ENCODE data around the gene LEO1.

The LEO1 gene

DNA sequence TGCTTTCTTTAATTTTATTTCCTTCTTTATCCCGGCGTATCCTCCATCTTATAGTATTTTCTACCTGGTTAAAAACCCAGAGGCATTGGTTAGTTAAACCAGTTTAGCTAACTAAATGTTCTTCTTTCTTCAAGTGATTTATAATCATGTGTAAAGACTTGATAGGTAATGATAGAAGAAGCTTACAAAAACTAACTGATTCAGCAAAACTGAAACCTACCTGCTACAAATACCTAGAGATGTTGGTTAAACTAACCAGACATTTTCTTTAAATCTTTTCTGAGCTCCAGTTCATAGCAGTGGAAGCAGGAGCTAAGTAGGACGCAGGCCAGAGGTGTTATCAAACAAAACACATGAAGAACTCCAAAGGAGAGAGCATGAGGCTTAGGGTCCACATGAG, 44.8 kb downstream of the LEO1 start:
- no peak for DNase-seq

GRCh38 chr15:51924156-51925068, 47.2 kb downstream of the LEO1 start:
- DNase-seq: no peak

GRCh38 chr15:51917493-51917892, 54.1 kb downstream of the LEO1 start:
- DNase-seq: no peak

DNA sequence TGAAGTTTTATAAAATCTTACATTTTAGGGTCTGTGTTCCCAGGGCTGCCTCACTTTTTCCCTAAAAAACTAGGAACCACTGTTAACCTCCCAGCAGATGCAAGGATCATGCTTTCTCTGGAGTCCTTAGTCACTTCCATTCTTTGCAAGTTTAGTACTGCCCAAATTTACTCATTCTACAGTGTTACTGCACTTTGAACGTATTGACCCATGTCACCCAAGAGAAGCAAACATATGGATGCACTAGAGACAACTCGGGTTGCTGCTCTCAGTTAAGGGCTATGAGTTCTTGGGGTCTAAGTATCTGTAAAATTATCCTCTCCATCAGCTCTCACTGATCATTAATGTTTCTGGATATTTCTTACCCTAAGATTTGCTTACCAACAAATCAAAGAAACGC, 59.0 kb downstream of the LEO1 start:
- DNase-seq: no peak

DNA sequence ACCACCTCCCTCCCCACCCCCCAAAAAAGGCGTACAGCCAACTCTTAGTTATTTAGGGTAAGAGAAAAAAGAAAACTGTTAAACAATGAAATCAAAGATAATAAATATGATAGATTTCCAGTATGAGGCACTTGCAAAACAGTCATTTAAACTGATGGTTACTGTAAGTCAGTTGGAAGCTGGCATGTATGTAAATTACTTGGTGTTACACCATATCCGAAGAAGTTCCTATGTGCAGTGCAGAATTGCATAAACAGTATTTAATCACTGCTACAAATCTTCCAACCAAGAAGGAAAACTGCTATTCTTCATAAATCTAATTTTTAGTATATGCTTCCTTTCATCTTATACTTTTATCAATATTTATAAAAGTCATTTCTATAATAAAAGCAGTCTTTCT, 62.0 kb downstream of the LEO1 start:
- no peak for DNase-seq

- no peak for DNase-seq
These were observed 63.3 kb downstream of the LEO1 start for GRCh38 chr15:51908316-51908715.

DNA sequence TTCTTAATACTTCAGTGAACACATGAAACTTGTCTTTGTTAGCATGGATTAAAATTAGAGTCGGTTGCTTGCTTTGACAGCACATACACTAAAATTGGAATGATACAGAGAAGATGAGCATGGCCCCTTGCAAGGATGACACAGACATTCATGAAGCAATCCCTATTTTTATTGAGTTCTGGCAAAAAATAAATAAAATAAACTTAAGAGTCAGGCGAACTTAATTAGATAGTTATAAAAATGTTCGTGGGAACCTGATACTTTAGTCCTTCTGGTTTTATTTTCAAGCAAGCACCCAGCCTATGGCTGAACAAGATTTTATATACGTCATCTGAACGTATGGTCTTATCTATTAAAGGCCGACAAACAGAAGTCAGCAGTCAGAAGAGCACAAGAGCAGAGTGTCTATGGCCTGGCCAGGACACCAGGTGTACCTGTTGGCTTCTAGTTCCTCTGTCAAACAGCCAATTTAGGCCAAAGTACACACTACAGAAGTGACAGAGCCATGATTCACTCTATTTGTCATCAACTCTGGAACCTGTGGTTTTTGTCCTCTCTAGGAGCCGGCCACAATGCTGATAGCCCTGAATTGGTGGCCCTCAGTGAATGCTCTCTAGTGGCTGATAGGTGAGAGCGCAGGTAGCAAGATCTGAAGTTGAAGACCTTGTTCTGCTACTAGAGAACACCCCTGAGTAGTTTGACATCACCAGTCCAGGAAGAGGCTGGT, 64.3 kb downstream of the LEO1 start:
- DNase-seq: no peak

- DNase-seq: no peak
These were observed 66.6 kb downstream of the LEO1 start for GRCh38 chr15:51904931-51905330.

DNA sequence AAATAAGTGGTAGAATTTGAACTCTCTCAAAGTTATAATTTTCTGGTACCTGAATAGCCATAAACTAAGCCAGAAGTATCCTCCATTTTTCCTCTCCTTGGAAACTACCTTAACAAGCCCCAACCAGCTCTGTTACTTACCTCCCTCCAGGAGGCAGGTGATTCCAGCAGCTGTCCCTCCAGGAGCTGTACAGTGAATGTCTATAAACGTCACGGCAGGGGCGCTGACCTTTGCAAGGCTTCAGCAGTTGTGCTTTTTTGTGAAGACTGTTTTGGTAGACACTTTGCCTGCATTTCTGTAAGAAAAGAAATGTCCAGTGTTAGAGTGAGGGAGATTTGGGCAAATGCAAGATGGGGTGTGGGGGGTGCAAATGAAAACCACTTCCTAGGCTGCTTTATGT, 67.2 kb downstream of the LEO1 start:
- no peak for DNase-seq

- no peak for DNase-seq
These were observed 82.1 kb downstream of the LEO1 start for GRCh38 chr15:51889486-51889885.

- DNase-seq: no peak
These were observed 82.9 kb downstream of the LEO1 start for GRCh38 chr15:51888593-51889195.
